ENCODE results near the gene TMEM14B.
"Not testable (repeated sequence)": the region's sequence is repeated elsewhere in the genome, so short reads cannot be mapped to it uniquely, and the experiment has no call there.

Gene TMEM14B

GRCh38 chr6:10747251-10747972, at the start of gene TMEM14B:
Gene TMEM14B, plus strand, starts transcription at chr6:10747805. Its CDS starts 1,441 bp downstream, at chr6:10749246.
- in situ Hi-C loops (cut with MboI; ENCODE audit: low sequenced_read_pairs): no loop called here

DNA sequence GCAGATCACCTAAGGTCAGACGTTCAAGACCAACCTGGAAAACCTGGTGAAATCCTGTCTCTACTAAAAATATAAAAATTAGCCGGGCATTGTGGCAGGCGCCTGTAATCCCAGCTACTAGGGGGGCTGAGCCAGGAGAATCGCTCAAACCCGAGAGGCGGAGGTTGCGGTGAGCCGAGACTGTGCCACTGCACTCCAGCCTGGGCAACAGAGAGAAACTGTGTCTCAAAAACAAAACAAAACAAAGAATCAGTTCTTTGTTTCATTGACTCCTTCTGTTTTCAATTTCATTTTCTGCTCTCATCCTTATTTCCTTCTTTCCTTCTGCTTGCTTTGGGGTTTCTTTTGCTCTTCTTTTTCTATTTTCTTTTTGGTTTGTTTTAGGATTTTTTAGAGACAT, 33.6 kb upstream of the TMEM14B start:
- in situ Hi-C loops (cut with MboI; ENCODE audit: low sequenced_read_pairs): no loop called here

GRCh38 chr6:10719296-10719963, 28.2 kb upstream of the TMEM14B start:
- in situ Hi-C loops (cut with MboI; ENCODE audit: low sequenced_read_pairs): no loop called here

DNA sequence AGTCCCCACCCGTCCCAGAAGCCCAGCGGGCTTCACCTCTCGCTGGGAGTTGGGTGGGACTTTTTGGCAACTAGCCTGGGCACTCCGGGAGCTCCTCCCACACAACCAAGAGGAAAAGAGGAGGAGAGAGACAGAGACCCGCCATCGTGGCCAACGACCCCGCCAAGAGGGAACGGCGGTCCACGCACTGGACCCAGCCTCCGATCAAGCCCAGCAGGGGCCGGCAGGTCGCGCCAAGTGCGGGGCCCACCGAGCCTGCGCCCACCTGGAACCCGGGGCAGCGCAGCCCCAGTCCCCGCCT, 27.7 kb upstream of the TMEM14B start:
- in situ Hi-C loops (cut with MboI; ENCODE audit: low sequenced_read_pairs): no loop called here

GRCh38 chr6:10720265-10720959, 27.2 kb upstream of the TMEM14B start:
- in situ Hi-C loops (cut with MboI; ENCODE audit: low sequenced_read_pairs): no loop called here

DNA sequence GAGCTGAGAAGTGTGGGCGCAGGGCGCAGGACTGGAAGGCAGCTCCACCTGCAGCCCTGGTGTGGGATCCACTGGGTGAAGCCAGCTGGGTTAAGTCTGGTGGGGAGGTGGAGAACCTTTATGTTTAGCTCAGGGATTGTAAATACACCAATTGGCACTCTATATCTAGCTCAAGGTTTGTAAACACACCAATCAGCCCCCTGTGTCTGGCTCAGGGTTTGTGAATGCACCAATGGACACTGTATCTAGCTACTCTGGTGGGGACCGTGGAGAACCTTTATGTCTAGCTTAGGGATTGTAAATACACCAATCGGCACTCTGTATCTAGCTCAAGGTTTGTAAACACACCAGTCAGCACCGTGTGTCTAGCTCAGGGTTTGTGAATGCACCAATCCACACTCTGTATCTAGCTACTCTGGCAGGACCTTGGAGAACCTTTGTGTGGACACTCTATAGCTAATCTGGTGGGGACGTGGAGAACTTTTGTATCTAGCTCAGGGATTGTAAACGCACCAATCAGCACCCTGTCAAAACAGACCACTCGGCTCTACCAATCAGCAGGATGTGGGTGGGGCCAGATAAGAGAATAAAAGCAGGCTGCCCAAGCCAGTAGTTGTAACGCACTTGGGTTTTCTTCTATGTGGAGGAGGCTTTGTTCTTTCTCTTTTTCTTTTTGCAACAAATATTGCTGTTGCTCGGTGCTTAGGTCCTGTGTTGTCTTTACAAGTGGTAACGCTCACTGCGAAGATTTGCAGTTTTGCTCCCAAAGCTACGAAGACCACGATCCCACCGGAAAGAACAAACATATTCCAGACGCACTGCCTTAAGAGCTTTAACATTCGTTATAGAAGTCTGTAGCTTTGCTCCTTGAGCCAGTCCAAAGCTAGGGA, 26.4 kb upstream of the TMEM14B start:
- in situ Hi-C loops (cut with MboI; ENCODE audit: low sequenced_read_pairs): not testable (repeated sequence)

DNA sequence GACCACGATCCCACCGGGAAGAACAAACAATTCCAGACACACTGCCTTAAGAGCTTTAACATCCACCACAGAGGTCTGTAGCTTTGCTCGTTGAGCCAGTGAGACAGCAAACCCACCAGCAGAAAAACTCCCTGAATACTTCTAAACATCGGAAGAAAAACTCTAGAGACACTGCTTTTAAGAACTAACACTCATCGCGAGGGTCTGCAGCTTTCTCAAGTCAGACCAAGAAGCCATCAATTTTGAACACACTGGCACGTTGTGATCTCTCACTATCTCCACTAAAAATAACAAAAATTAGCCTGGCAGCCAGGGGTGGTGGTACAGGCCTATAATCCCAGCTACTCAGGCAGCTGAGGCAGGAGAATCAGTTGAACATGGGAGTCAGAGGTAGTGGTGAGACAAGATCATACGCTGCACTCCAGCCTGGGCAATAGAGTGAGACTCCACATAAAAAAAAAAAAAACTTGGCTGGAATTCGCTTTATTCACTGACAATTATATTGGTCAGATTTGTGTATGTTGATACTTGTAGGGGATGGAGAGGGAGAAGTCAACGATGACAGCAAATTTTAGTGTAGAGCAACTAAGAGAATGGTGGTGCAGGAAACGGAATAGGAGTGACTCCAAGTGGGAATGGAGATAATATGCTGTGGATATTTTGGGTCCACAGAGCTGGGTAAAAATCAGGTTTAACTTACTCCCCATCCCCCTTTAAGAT, 25.6 kb upstream of the TMEM14B start:
- in situ Hi-C loops (cut with MboI; ENCODE audit: low sequenced_read_pairs): no loop called here

GRCh38 chr6:10722570-10722819, 25.1 kb upstream of the TMEM14B start:
- in situ Hi-C loops (cut with MboI; ENCODE audit: low sequenced_read_pairs): no loop called here

GRCh38 chr6:10722820-10723566, 24.6 kb upstream of the TMEM14B start, which contains the start of gene TMEM14C:
Gene TMEM14C, plus strand, starts transcription at chr6:10723070. Its CDS starts 1,544 bp downstream, at chr6:10724614.
- in situ Hi-C loops (cut with MboI; ENCODE audit: low sequenced_read_pairs): no loop called here

DNA sequence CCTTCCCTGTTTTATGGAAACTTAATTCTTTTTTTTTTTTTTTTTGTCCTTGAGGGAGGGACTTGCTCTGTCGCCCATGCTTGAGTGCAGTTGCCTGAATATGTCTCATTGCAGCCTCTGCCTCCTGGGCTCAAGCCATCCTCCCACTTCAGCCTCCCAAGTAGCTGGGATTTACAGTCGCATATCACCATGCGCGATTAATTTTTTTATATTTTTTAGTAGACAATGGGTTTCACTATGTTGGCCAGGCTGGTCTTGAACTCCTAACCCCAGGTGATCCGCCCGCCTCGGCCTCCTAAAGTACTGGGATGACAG, 24.1 kb upstream of the TMEM14B start:
- in situ Hi-C loops (cut with MboI; ENCODE audit: low sequenced_read_pairs): no loop called here

DNA sequence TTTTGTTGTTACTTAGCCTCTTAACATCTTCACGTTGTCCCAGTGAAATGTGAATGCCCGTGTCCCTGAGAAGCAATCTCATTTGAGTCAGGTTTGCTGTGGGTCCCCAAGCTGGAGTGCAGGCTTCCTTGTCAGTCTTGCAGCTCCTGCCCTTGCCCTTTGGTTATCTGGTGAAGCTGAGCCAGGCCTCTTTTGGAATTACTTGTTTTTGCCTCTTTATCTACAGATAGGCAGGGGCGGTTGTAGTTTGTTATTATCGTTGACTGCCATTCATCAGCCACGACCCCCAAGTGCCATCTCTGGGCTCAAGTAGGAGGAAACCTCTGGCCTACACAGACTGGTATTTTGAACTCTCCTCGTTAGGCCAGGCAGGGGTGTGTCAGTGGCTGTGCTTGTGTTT, 22.6 kb upstream of the TMEM14B start:
- in situ Hi-C loops (cut with MboI; ENCODE audit: low sequenced_read_pairs): no loop called here

DNA sequence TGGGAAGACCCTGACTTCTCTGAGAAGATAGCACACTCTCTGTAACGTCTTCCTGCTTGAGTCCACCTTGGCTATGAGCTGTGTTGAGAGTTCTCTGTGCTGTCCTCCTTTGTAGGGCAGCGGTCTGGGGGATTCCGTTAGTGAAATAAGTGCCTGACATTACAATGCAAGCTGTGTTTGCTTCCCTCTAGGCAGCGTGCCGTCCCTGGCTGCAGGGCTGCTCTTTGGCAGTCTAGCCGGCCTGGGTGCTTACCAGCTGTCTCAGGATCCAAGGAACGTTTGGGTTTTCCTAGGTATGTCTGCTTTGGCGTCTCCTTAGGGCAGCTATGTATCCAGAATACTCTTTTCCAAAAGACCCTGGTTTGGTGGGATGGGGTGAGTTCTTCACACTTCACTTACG, 21.9 kb upstream of the TMEM14B start:
- in situ Hi-C loops (cut with MboI; ENCODE audit: low sequenced_read_pairs): no loop called here

DNA sequence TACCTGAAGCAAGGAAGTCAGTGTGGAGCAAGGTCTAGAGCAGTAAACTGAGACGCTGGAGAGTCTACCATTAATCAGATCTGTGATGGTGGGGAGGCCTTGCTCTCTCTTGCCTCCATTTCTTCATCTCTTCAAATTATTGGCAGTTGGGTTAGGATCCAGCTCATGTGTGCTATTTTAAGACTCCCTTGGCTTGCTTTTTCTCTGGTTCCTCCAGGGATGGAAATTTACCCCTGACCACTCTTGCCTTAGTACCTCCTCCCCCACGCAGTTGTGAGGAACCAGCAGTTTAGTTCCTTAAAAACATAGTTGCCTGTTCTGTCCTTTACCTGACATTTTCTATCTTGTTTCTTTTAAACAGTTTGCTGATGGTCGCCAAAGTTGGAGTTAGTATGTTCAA, 17.4 kb upstream of the TMEM14B start:
- in situ Hi-C loops (cut with MboI; ENCODE audit: low sequenced_read_pairs): no loop called here

DNA sequence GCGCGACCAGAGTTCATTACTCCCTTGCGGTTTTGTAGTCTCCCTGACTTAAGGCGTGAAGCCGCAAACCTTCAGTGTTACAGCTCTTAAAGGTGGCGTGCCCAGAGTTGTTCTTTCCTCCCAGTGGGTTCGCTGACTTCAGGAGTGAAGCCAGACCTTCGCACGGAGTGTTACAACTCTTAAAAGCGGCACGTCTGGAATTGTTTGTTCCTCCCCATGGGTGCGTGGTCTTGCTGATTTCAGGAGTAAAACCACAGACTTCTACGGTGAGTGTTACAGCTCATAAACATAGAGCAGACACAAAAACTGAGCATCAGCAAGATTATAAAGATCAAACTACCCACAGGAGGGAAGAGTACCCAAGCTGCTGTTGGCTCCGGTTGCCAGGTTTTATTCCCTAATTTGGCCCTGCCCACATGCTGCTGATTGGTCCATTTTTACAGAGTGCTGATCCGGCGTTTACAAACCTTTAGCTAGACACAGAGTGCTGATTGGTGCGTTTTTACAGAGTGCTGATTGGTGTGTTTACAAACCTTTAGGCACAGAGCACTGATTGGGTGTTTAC, 14.4 kb upstream of the TMEM14B start:
- in situ Hi-C loops (cut with MboI; ENCODE audit: low sequenced_read_pairs): no loop called here

GRCh38 chr6:10733863-10734262, 13.7 kb upstream of the TMEM14B start:
- in situ Hi-C loops (cut with MboI; ENCODE audit: low sequenced_read_pairs): no loop called here

- in situ Hi-C loops (cut with MboI; ENCODE audit: low sequenced_read_pairs): no loop called here
These were observed 10.9 kb upstream of the TMEM14B start for GRCh38 chr6:10736731-10737130.

DNA sequence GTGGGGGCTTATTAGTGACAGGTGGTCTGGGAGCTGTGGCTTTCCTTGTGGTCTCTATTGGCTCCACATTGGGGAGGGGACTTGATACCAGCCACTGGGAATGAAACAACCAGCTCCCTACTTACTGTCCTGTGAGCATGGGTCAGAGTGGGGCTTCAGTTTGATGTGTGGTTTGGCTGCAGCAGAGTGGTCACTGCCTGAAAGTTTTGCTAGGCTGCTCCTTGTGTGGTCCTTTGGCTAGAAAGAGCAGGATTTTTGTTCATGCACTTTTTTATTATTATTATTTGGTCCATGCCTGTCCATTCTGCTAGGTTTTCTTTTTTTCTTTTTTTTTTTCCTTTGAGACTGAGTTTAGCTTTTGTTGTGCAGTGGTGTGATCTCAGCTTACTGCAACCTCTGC, 7.5 kb upstream of the TMEM14B start:
- in situ Hi-C loops (cut with MboI; ENCODE audit: low sequenced_read_pairs): no loop called here

- in situ Hi-C loops (cut with MboI; ENCODE audit: low sequenced_read_pairs): not testable (repeated sequence)
These were observed 6.0 kb upstream of the TMEM14B start for GRCh38 chr6:10741643-10742042.

DNA sequence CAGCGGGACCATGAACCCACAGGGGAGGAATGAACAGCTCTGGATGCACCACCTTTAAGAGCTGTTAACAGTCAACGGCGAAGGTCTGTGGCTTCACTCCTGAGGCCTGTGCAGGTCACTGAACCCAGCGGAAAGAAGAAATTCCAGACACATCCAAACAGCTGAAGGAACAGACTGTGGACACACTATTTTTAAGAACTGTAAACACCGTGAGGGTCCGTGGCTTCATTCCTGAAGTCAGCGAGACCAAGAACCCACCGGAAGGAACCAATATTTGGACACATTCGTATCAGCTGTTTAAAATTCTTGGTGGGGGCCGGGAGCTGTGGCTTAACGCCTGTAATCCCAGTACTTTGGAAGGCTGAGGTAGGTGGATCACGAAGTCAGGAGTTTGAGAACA, 5.4 kb upstream of the TMEM14B start:
- in situ Hi-C loops (cut with MboI; ENCODE audit: low sequenced_read_pairs): no loop called here

GRCh38 chr6:10743515-10743914, 4.1 kb upstream of the TMEM14B start:
- in situ Hi-C loops (cut with MboI; ENCODE audit: low sequenced_read_pairs): no loop called here

Data from hTERT RPE-1 (cell line).